ENCODE measurements around the gene FMN1. TPM values are rescaled to one million over a fixed set of nuclear protein-coding genes. Genes with fewer than 3 reads are reported as not detected.

The FMN1 gene
- polyA plus RNA-seq, 1 donor from 2014 or later = 0.40 TPM

DNA sequence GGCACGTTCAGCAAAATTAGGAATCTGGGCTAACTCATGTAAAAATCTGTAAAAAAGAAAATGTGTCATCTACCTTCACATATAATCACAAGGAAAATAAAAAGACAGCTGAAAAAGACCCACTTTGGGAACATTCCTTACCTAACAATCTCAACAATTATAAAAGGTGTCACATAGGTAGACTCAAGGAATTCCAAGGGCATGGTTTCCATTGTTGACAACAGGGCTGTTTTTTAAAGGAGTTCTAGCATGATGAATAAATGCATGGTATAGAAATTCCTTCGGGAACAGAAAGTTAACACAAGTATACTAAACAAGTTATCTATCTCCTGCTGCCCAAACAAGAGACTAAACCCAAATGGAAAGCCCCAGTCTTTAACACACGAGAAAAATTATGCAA is 292.5 kb downstream of the FMN1 start:
- Histone ChIP-seq H2AFZ (ENCODE audit: low read depth, low read length) (no peak overlapping the region), H3K9me3 (ENCODE audit: low read length) (no peaks in the 10 kb centered on the region), H3K4me2 (ENCODE audit: low read length) (no peak overlapping the region), H3F3A (ENCODE audit: insufficient read depth, low read length, poor library complexity, severe bottlenecking) (no peaks in the 10 kb centered on the region), H3K27ac (ENCODE audit: low read length) (no peak overlapping the region), H3K9me2 (ENCODE audit: insufficient read depth, low read length) (no peaks in the 10 kb centered on the region), H3K79me2 (replicated peaks; ENCODE audit: insufficient read depth, low read length) (no peaks in the 10 kb centered on the region), H3K9ac (ENCODE audit: low read length) (no peak overlapping the region), H4K20me1 (ENCODE audit: insufficient read depth) (no peaks in the 10 kb centered on the region), H3K27me3 (ENCODE audit: insufficient read depth, low read depth, low read length) (no peaks in the 10 kb centered on the region), H3K36me3 (ENCODE audit: insufficient read depth, low read length) (no peaks in the 10 kb centered on the region), H3K4me3 (ENCODE audit: low read length) (no peak overlapping the region)
- no peak for TF ChIP-seq MXI1 (conservative IDR thresholded peaks at IDR 0.05; ENCODE audit: poor library complexity, severe bottlenecking)
- TF ChIP-seq POLR2AphosphoS5 (IDR thresholded peaks at IDR 0.05) = no peak
- TF ChIP-seq EZH2 (IDR thresholded peaks at IDR 0.05; ENCODE audit: borderline replicate concordance, insufficient read depth, low read length, poor library complexity, severe bottlenecking) = no peak
- TF ChIP-seq RAD21 (conservative IDR thresholded peaks at IDR 0.05) = no peak
- TF ChIP-seq, protein P1, sequence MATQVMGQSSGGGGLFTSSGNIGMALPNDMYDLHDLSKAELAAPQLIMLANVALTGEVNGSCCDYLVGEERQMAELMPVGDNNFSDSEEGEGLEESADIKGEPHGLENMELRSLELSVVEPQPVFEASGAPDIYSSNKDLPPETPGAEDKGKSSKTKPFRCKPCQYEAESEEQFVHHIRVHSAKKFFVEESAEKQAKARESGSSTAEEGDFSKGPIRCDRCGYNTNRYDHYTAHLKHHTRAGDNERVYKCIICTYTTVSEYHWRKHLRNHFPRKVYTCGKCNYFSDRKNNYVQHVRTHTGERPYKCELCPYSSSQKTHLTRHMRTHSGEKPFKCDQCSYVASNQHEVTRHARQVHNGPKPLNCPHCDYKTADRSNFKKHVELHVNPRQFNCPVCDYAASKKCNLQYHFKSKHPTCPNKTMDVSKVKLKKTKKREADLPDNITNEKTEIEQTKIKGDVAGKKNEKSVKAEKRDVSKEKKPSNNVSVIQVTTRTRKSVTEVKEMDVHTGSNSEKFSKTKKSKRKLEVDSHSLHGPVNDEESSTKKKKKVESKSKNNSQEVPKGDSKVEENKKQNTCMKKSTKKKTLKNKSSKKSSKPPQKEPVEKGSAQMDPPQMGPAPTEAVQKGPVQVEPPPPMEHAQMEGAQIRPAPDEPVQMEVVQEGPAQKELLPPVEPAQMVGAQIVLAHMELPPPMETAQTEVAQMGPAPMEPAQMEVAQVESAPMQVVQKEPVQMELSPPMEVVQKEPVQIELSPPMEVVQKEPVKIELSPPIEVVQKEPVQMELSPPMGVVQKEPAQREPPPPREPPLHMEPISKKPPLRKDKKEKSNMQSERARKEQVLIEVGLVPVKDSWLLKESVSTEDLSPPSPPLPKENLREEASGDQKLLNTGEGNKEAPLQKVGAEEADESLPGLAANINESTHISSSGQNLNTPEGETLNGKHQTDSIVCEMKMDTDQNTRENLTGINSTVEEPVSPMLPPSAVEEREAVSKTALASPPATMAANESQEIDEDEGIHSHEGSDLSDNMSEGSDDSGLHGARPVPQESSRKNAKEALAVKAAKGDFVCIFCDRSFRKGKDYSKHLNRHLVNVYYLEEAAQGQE (IDR thresholded peaks at IDR 0.05; ENCODE audit: borderline replicate concordance) = no peak
- no peak for TF ChIP-seq EP300 (conservative IDR thresholded peaks at IDR 0.05; ENCODE audit: poor library complexity, severe bottlenecking)
- no peak for TF ChIP-seq SMC3 (conservative IDR thresholded peaks at IDR 0.05; ENCODE audit: poor library complexity)
- TF ChIP-seq, protein P2, sequence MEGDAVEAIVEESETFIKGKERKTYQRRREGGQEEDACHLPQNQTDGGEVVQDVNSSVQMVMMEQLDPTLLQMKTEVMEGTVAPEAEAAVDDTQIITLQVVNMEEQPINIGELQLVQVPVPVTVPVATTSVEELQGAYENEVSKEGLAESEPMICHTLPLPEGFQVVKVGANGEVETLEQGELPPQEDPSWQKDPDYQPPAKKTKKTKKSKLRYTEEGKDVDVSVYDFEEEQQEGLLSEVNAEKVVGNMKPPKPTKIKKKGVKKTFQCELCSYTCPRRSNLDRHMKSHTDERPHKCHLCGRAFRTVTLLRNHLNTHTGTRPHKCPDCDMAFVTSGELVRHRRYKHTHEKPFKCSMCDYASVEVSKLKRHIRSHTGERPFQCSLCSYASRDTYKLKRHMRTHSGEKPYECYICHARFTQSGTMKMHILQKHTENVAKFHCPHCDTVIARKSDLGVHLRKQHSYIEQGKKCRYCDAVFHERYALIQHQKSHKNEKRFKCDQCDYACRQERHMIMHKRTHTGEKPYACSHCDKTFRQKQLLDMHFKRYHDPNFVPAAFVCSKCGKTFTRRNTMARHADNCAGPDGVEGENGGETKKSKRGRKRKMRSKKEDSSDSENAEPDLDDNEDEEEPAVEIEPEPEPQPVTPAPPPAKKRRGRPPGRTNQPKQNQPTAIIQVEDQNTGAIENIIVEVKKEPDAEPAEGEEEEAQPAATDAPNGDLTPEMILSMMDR (IDR thresholded peaks at IDR 0.05; ENCODE audit: poor library complexity, severe bottlenecking) = no peak
- no peak for TF ChIP-seq TAF1 (IDR thresholded peaks at IDR 0.05; ENCODE audit: low read depth)

DNA sequence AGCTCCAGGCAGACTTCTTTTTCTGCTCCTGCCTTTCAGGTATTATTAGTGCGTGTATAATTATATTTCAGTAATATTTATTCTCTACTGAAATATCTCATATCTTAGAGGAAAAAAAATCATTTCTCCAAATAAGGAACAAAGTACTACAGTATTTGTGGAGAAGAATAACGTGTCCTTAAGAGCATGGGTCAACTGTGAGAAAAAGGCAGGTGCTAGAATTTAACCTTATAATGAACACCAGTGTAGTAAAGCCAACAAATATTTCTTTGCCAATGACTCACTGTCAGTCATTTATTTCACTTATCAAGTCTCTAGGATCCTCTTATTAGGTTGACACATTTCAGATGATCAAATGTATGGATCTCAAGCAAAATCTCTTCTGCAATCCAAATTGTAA is 293.3 kb downstream of the FMN1 start:
- H2AFZ ChIP-seq (ENCODE audit: low read depth, low read length) = no peak overlapping the region
- H3K9me3 ChIP-seq (ENCODE audit: low read length) = no peaks in the 10 kb centered on the region
- TF ChIP-seq POLR2AphosphoS5 (IDR thresholded peaks at IDR 0.05) (no peak), TAF1 (IDR thresholded peaks at IDR 0.05; ENCODE audit: low read depth) (no peak), EP300 (conservative IDR thresholded peaks at IDR 0.05; ENCODE audit: poor library complexity, severe bottlenecking) (no peak), RAD21 (conservative IDR thresholded peaks at IDR 0.05) (no peak), EZH2 (IDR thresholded peaks at IDR 0.05; ENCODE audit: borderline replicate concordance, insufficient read depth, low read length, poor library complexity, severe bottlenecking) (no peak), SMC3 (conservative IDR thresholded peaks at IDR 0.05; ENCODE audit: poor library complexity) (no peak), MXI1 (conservative IDR thresholded peaks at IDR 0.05; ENCODE audit: poor library complexity, severe bottlenecking) (no peak)
- TF ChIP-seq, protein P2 (IDR thresholded peaks at IDR 0.05; ENCODE audit: poor library complexity, severe bottlenecking) = no peak
- TF ChIP-seq, protein P1 (IDR thresholded peaks at IDR 0.05; ENCODE audit: borderline replicate concordance) = no peak
- H3K36me3 ChIP-seq (ENCODE audit: insufficient read depth, low read length) = no peaks in the 10 kb centered on the region
- no peaks in the 10 kb centered on the region for H3F3A ChIP-seq (ENCODE audit: insufficient read depth, low read length, poor library complexity, severe bottlenecking)
- no peaks in the 10 kb centered on the region for H3K27me3 ChIP-seq (ENCODE audit: insufficient read depth, low read depth, low read length)
- H3K9me2 ChIP-seq (ENCODE audit: insufficient read depth, low read length) = no peaks in the 10 kb centered on the region
- no peaks in the 10 kb centered on the region for H4K20me1 ChIP-seq (ENCODE audit: insufficient read depth)
- H3K79me2 ChIP-seq (replicated peaks; ENCODE audit: insufficient read depth, low read length) = no peaks in the 10 kb centered on the region
- no peak overlapping the region for H3K9ac ChIP-seq (ENCODE audit: low read length)
- H3K4me2 ChIP-seq (ENCODE audit: low read length) = no peak overlapping the region
- no peak overlapping the region for H3K27ac ChIP-seq (ENCODE audit: low read length)
- no peak overlapping the region for H3K4me3 ChIP-seq (ENCODE audit: low read length)
